IPS DF 6.9 (cell line): ENCODE measurements around the gene DNTT.

Experiments
- DNase-seq: peaks from one replicate; pipeline ENCODE4 v3.0.0-alpha.2; 2013; ENCODE audit warnings: low read depth, low spot score
- H3K27ac ChIP-seq: one replicate; pipeline ENCODE4 v1.5.1; 2013; ENCODE audit warnings: low read length, control low read depth
- H3K27me3 ChIP-seq: 2 replicates; pipeline ENCODE4 v1.6.1; 2013; ENCODE audit warnings: mild to moderate bottlenecking, low read length; ENCODE audit not compliant: control insufficient read depth, insufficient read depth
- H3K36me3 ChIP-seq: 2 replicates; pipeline ENCODE4 v1.6.1; 2013; ENCODE audit warnings: low read length; ENCODE audit not compliant: control insufficient read depth, insufficient read depth
- H3K4me1 ChIP-seq: 2 replicates; pipeline ENCODE4 v1.6.1; 2013; ENCODE audit warnings: low read length; ENCODE audit not compliant: control insufficient read depth, insufficient read depth
- H3K4me3 ChIP-seq: 2 replicates; pipeline ENCODE4 v1.5.1; 2013; ENCODE audit warnings: mild to moderate bottlenecking, low read length
- H3K9me3 ChIP-seq: 2 replicates; pipeline ENCODE4 v1.6.1; 2013; ENCODE audit warnings: low read length, inconsistent platforms; ENCODE audit not compliant: control insufficient read depth, insufficient read depth
- WGBS: extraction: QIAGEN DNeasy Blood & Tissue Kit; methylation state at CpG from one replicate; pipeline ENCODE4 v1.1.7; 2013; ENCODE audit warnings: mixed read lengths, missing lambda C conversion rate; ENCODE audit not compliant: insufficient read length, insufficient coverage; 5-methylcytosine and 5-hydroxymethylcytosine counted together

DNTT gene

GRCh38 chr10:96309628-96310320 is 5.5 kb downstream of the DNTT start:
- no peaks in the 10 kb centered on the region for H3K27me3 ChIP-seq
- peaks cover 7% of the 10 kb centered on the region; the same call in 1 of the 2 replicates for H3K4me1 ChIP-seq
- no peaks in the 10 kb centered on the region for H3K36me3 ChIP-seq
- H3K9me3 ChIP-seq = no peaks in the 10 kb centered on the region
- DNase-seq = peak; percentile 90
- no peak overlapping the region for H3K4me3 ChIP-seq
- WGBS = no CpG with 5 or more reads among the region's 3 CpGs
- H3K27ac ChIP-seq = peak overlapping the region; percentile 93

GRCh38 chr10:96310321-96310669 is 6.1 kb downstream of the DNTT start:
- Histone ChIP-seq H3K4me3 (no peak overlapping the region), H3K4me1 (peaks cover 7% of the 10 kb centered on the region; the same call in 1 of the 2 replicates), H3K27me3 (no peaks in the 10 kb centered on the region), H3K27ac (no peak overlapping the region), H3K36me3 (no peaks in the 10 kb centered on the region), H3K9me3 (no peaks in the 10 kb centered on the region)
- no peak for DNase-seq
- WGBS = no CpG with 5 or more reads among the region's 1 CpG

GRCh38 chr10:96311180-96311715 is 7.0 kb downstream of the DNTT start:
- WGBS = no CpG with 5 or more reads among the region's 3 CpGs
- H3K9me3 ChIP-seq = no peaks in the 10 kb centered on the region
- peaks cover 7% of the 10 kb centered on the region; the same call in 1 of the 2 replicates for H3K4me1 ChIP-seq
- H3K4me3 ChIP-seq = no peak overlapping the region
- DNase-seq = no peak
- no peaks in the 10 kb centered on the region for H3K27me3 ChIP-seq
- H3K36me3 ChIP-seq = no peaks in the 10 kb centered on the region
- no peak overlapping the region for H3K27ac ChIP-seq

GRCh38 chr10:96313344-96313743 is 9.1 kb downstream of the DNTT start:
- no peaks in the 10 kb centered on the region for H3K9me3 ChIP-seq
- H3K36me3 ChIP-seq = no peaks in the 10 kb centered on the region
- no peak overlapping the region for H3K4me3 ChIP-seq
- H3K27me3 ChIP-seq = no peaks in the 10 kb centered on the region
- DNase-seq = no peak
- WGBS = no CpG with 5 or more reads among the region's 2 CpGs
- no peak overlapping the region for H3K27ac ChIP-seq
- H3K4me1 ChIP-seq = peaks cover 7% of the 10 kb centered on the region; the same call in 1 of the 2 replicates

- DNase-seq = no peak
- Histone ChIP-seq H3K27me3 (no peaks in the 10 kb centered on the region), H3K4me3 (no peak overlapping the region), H3K9me3 (no peaks in the 10 kb centered on the region), H3K27ac (no peak overlapping the region), H3K36me3 (no peaks in the 10 kb centered on the region), H3K4me1 (no peaks in the 10 kb centered on the region)
- no CpG with 5 or more reads among the region's 4 CpGs for WGBS
These were observed 13.0 kb downstream of the DNTT start for GRCh38 chr10:96317067-96317833.

GRCh38 chr10:96319754-96320474 is 15.7 kb downstream of the DNTT start:
- H3K4me1 ChIP-seq = no peaks in the 10 kb centered on the region
- no peaks in the 10 kb centered on the region for H3K27me3 ChIP-seq
- DNase-seq = no peak
- WGBS = no CpG with 5 or more reads among the region's 3 CpGs
- no peak overlapping the region for H3K27ac ChIP-seq
- no peaks in the 10 kb centered on the region for H3K9me3 ChIP-seq
- no peak overlapping the region for H3K4me3 ChIP-seq
- H3K36me3 ChIP-seq = no peaks in the 10 kb centered on the region

GRCh38 chr10:96321822-96322221 is 17.6 kb downstream of the DNTT start:
- no peaks in the 10 kb centered on the region for H3K27me3 ChIP-seq
- no peak overlapping the region for H3K4me3 ChIP-seq
- no CpG with 5 or more reads among the region's 5 CpGs for WGBS
- H3K36me3 ChIP-seq = no peaks in the 10 kb centered on the region
- H3K9me3 ChIP-seq = no peaks in the 10 kb centered on the region
- H3K27ac ChIP-seq = no peak overlapping the region
- DNase-seq = no peak
- no peaks in the 10 kb centered on the region for H3K4me1 ChIP-seq

GRCh38 chr10:96322275-96322674 is 18.0 kb downstream of the DNTT start:
- Histone ChIP-seq H3K36me3 (no peaks in the 10 kb centered on the region), H3K4me1 (no peaks in the 10 kb centered on the region), H3K27ac (no peak overlapping the region), H3K9me3 (no peaks in the 10 kb centered on the region), H3K27me3 (no peaks in the 10 kb centered on the region; the same call in 1 of the 2 replicates), H3K4me3 (no peak overlapping the region)
- no CpG with 5 or more reads among the region's 1 CpG for WGBS
- DNase-seq = no peak

- no peaks in the 10 kb centered on the region for H3K36me3 ChIP-seq
- WGBS = no CpG with 5 or more reads among the region's 2 CpGs
- H3K27ac ChIP-seq = no peak overlapping the region
- H3K27me3 ChIP-seq = no peaks in the 10 kb centered on the region; the same call in 1 of the 2 replicates
- DNase-seq = no peak
- H3K4me3 ChIP-seq = no peak overlapping the region
- no peaks in the 10 kb centered on the region for H3K9me3 ChIP-seq
- H3K4me1 ChIP-seq = no peaks in the 10 kb centered on the region
These were observed 20.2 kb downstream of the DNTT start for GRCh38 chr10:96324447-96324846.

- H3K36me3 ChIP-seq = no peaks in the 10 kb centered on the region
- H3K4me1 ChIP-seq = no peaks in the 10 kb centered on the region
- H3K27me3 ChIP-seq = no peaks in the 10 kb centered on the region; the same call in 1 of the 2 replicates
- H3K9me3 ChIP-seq = no peaks in the 10 kb centered on the region
- H3K27ac ChIP-seq = no peak overlapping the region
- no peak for DNase-seq
- no CpG with 5 or more reads among the region's 4 CpGs for WGBS
- H3K4me3 ChIP-seq = no peak overlapping the region
These were observed 21.6 kb downstream of the DNTT start for GRCh38 chr10:96325719-96326373.
